GM19035 (cell line): Measurements from ENCODE around the gene PACRGL.
"Not testable (repeated sequence)": the region's sequence is repeated elsewhere in the genome, so short reads cannot be mapped to it uniquely, and the experiment has no call there.

ENCODE experiments used
- ATAC-seq: cut with Tn5 transposase; IDR thresholded peaks from one replicate; pipeline ENCODE4 v1.9.1; 2021; ENCODE audit not compliant: unreplicated experiment

PACRGL gene

GRCh38 chr4:20723019-20723418 lies 22.8 kb downstream of the PACRGL start:
- ATAC-seq: no peak

- no peak for ATAC-seq
These were observed 23.2 kb downstream of the PACRGL start for GRCh38 chr4:20723463-20723862.

- ATAC-seq: no peak
These were observed 24.7 kb downstream of the PACRGL start for GRCh38 chr4:20724915-20725314.

GRCh38 chr4:20735931-20736330 lies 35.7 kb downstream of the PACRGL start:
- ATAC-seq: no peak

GRCh38 chr4:20746000-20746399 lies 45.7 kb downstream of the PACRGL start:
- not testable (repeated sequence) for ATAC-seq

GRCh38 chr4:20752641-20753040 lies 52.4 kb downstream of the PACRGL start:
- no peak for ATAC-seq

- no peak for ATAC-seq
These were observed 53.8 kb downstream of the PACRGL start for GRCh38 chr4:20754036-20754435.

- ATAC-seq: no peak
These were observed 59.8 kb downstream of the PACRGL start for GRCh38 chr4:20760053-20760452.

- ATAC-seq: no peak
These were observed 61.1 kb downstream of the PACRGL start for GRCh38 chr4:20761382-20761781.

- no peak for ATAC-seq
These were observed 61.6 kb downstream of the PACRGL start for GRCh38 chr4:20761826-20762225.

GRCh38 chr4:20764366-20764992 lies 64.2 kb downstream of the PACRGL start:
- ATAC-seq: no peak

- ATAC-seq: peak; percentile 78
These were observed 73.1 kb downstream of the PACRGL start for GRCh38 chr4:20773144-20773997.

- ATAC-seq: no peak
These were observed 78.6 kb downstream of the PACRGL start for GRCh38 chr4:20778896-20779295.

- ATAC-seq: not testable (repeated sequence)
These were observed 82.9 kb downstream of the PACRGL start for GRCh38 chr4:20783134-20783533.

- no peak for ATAC-seq
These were observed 87.8 kb downstream of the PACRGL start for GRCh38 chr4:20787940-20788665.
